ENCODE data around the gene ITGB4.

ITGB4 gene

DNA sequence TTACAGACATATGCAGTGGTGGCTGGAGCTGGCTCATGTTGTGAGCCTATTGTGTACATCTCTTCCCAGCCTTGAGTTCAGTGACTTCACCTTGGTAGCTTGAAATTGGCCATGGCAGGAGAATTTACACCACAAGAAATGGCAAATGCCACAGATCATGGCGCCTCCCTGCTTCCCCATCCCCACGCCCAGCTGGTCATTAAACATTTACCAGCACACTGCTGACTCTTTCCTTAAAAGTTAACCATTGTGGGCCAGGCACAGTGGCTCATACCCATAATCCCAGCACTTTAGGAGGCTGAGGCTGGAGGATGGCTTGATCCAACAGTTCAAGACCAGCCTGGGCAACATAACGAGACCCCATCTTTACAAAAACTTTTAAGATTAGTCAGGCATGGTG, 22.6 kb upstream of the ITGB4 start:
- no peak for DNase-seq

DNA sequence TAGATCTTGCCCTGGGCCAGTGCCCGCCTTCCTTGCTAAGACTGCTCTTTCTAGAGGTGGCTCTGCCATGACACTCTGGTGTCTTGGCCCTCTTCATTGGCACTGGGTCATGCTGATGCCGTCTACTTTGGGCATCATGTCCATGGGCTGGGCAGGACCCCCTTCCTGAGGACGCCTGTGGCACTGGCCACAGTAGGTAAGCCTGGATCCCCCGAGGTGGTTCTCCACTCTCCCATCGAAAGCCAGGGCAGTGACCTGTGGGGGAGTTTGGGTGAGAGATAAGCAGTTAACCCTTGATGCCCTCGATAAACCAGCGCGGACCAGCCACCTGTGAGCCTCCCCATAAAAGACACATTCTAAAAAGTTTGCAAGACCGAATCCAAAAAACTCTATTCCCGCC, 20.0 kb upstream of the ITGB4 start:
- DNase-seq, result no peak

- no peak for DNase-seq
Measured at GRCh38 chr17:75703191-75703590, 18.1 kb upstream of the ITGB4 start.

GRCh38 chr17:75703591-75703990, 17.7 kb upstream of the ITGB4 start:
- no peak for DNase-seq

DNA sequence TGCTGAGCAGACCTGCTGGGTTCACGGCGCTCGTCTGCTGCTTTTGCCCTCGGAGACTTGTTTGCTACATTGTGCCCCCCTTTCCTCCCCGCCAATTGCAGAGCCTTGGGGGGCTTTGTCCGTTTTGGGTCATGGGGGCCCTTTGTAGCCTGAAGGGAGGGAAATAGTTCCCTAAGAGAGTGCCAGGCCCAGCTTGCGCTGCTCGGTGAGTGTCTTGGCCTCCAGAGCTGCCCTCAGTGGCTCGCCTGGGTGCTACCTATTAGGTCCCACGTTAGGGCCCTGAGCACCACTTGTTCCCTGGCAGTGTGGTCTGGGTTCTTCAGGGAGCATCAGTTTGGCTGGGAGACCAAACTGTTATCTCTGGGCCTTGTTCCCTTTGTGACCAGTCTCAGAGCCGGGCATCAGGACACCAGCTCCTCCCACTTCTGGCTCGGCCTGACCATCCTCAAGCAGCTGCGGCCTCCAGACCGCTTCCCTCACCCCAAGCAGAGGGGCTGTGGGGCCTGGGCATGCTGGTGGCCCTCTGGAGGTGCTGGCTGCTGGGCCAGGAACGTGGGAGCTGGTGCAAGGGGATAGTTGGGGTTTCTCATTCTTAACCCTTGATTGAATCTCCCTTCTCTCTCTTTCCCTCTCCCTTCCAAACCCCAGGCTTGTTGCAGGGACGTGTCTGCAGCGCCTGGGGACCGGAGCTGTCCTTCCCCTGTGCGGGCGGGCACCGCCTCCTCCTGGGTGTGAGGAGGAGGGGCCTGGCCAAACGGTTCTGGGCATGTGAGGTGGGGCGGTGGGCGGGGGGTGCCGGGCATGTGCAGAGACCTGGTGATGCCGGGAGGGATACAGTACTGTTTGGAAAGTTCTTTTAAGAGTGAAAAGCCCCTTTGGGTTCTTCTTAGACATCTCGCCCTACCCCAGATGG, 16.0 kb upstream of the ITGB4 start:
- no peak for DNase-seq

GRCh38 chr17:75706042-75706728, 15.1 kb upstream of the ITGB4 start:
- no peak for DNase-seq

GRCh38 chr17:75707079-75707571, 14.1 kb upstream of the ITGB4 start:
- DNase-seq, result no peak

- DNase-seq, result no peak
Measured at GRCh38 chr17:75712446-75712845, 8.8 kb upstream of the ITGB4 start.

GRCh38 chr17:75719732-75720131, 1.5 kb upstream of the ITGB4 start:
- DNase-seq, result no peak

- no peak for DNase-seq
Measured at GRCh38 chr17:75721463-75722011, 278 bp downstream of the ITGB4 start.

DNA sequence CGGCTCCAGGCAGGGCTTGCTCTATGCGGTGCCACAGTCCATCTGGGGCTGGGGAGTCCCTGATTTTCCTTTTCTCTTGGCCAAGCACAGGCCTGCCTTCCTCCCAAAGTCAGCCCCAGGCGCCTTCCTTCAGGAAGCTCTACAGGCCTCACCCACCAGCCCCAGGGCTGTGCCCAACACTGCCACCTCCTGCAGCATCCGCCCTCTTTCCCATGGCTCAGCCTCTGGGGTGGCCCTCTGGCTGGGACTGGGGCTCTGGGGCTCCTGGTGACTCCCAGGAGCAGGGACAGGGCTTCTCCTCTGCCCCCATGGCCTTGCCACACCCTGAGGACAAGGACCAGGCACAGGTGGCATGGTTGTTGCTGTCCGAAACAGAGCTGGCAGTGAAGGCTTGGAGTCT, 817 bp downstream of the ITGB4 start:
- DNase-seq, result no peak

GRCh38 chr17:75722542-75723095, 1.4 kb downstream of the ITGB4 start:
- DNase-seq, result no peak

DNA sequence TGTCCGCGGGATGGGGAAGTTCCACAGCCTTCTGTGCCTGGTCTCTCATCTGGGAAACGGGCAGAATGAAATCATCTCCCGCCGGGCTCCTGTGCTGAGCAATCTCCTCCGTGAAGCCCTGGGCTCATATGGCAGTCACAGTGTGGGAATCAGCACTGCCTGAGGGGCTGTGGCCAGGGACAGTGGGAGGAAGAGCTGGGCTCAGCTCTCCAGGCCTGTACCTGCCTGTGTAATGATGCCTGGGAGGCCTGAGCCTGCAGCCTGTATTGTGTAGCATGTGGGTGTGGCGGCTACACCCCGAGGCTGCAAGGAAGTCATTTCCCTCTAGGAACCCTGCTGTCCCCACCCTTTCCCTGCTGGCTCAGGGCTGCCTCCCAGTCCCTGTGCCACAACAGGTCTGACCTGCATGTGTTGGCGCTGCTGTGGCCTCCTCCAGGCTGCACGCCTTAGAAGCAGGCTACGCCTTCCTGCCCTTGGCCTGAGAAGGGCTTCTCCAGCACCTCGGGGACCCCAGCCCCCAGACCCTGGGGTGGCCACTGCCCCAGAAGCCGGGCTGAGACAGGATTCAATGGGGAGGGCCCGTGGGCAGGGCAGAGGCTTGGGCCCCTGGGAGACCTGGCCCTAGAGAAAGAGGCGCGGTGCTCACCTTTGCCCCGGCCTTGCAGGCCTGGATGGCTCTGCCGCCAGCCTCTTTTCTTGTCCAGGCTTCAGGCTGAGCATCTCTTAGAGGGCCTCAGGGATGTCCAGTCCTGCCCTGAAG, 2.1 kb downstream of the ITGB4 start:
- DNase-seq, result peak; percentile 12 to 42

- no peak for DNase-seq
Measured at GRCh38 chr17:75724016-75725003, 3.1 kb downstream of the ITGB4 start.

DNA sequence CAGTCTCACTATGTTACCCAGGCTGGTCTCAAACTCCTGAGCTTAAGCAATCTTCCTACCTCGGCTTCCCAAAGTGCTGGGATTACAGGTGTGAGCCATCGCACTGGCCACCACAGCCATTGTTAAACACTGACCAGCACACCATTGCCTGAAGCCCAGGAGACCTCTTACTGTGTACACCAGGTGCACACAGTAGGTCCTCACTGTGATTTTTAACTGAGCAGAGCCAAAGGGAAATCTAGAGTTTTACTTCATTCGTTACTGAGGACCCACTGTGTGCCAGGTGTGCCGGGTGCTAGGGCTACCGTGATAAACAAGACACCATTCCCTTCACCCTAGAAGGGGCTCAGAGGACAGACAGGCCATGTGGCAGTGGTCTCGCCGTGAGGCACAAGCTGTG, 4.2 kb downstream of the ITGB4 start:
- no peak for DNase-seq

DNA sequence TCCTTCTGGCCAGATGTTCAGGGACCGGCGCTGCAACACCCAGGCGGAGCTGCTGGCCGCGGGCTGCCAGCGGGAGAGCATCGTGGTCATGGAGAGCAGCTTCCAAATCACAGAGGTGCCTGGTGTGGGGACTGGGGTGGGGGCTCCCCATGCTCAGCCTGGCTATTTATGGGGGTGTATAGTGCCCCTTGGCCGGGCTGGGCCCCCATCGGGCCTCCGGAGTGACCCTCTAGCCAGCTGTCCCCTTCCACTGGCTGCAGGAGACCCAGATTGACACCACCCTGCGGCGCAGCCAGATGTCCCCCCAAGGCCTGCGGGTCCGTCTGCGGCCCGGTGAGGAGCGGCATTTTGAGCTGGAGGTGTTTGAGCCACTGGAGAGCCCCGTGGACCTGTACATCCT, 6.1 kb downstream of the ITGB4 start:
- no peak for DNase-seq

- DNase-seq, result no peak
Measured at GRCh38 chr17:75729351-75729750, 8.1 kb downstream of the ITGB4 start.

DNA sequence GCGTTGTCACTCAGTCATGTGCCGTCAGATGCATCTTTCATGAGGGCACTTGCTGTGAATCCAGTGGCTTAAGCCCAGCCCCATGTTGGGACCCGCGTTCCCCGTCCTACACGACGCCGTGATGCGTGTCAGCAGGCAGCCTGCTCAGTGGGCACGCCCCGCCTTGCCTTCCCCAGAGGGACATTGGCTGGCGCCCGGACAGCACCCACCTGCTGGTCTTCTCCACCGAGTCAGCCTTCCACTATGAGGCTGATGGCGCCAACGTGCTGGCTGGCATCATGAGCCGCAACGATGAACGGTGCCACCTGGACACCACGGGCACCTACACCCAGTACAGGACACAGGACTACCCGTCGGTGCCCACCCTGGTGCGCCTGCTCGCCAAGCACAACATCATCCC, 8.8 kb downstream of the ITGB4 start:
- no peak for DNase-seq

DNA sequence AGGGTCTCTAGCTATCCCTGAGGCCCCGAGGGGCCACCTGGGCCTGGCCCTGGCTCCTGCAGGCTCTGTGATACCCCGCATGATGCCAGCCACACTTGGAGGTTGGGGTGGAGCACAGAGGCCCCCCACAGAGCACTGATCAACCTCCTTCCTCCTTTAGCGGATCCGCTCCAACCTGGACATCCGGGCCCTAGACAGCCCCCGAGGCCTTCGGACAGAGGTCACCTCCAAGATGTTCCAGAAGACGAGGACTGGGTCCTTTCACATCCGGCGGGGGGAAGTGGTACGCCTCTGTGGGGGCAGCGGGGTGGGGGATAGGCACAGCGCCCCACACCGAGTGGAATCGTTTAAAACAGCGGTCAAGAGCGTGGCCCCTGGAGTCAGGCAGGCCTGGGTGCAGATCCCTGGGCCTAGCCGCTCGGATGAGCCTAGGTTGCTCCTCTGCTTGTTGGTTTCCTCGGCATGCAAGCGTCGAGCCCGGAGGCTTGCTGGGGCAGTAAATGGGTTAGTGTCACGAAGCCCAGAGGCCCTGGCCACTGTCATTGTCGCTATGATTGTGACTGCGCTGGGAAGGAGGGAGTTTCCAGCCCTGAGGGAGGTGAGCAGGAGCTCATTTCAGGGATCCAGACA, 9.9 kb downstream of the ITGB4 start:
- no peak for DNase-seq

DNA sequence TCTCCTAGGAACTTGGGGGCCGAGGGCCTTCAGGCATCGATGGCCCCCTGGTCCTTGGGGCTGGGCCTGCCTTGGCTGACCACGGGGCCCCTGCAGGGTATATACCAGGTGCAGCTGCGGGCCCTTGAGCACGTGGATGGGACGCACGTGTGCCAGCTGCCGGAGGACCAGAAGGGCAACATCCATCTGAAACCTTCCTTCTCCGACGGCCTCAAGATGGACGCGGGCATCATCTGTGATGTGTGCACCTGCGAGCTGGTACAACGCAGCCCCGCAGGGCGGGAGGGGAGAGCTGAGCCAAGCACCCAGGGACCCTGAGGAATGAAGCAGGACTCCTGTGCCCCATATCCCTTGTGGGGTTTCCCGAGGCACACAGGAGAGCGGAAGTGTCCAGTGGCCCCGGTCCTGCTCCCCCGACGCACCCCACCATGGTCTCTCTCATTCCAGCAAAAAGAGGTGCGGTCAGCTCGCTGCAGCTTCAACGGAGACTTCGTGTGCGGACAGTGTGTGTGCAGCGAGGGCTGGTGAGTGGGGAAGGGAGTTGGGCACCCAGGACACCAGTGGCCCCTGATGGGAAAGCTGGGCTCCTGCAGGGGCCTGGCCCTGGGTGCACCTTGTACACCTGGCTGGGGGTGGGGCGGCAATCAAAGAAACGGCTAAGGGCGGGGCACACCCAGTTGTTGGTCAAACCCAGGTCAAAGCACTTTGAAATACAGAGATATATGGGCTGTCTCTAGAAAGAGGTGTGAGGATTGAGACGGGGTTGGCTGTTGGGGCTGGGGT, 10.6 kb downstream of the ITGB4 start:
- DNase-seq, result no peak

All from inflammatory macrophage treated with lipopolysaccharide for 1 hour (primary cell).